Stomach (tissue), 9 donors: ENCODE data around the gene ARF1. TPM values are rescaled to one million over a fixed set of nuclear protein-coding genes. Genes with fewer than 3 reads are reported as not detected.

ENCODE experiments used
- DNase-seq, 2 donors: peaks; one replicate each; pipeline versions ENCODE4 v3.0.0 to v3.0.0-alpha.2; 2013 to 2019
- H3K27ac ChIP-seq, 5 donors: fragments of 200-600 bp in 4 of 5; sonication (generic) in 4 of 5; one replicate each; pipeline ENCODE4 v1.5.1; 2013 to 2019; ENCODE audit warnings: mild to moderate bottlenecking in 1 of 5, moderate library complexity in 1 of 5
- H3K27me3 ChIP-seq, 3 donors: fragments of 200-600 bp; sonication (generic); one replicate each; pipeline ENCODE4 v1.5.1; 2017 to 2019; ENCODE audit warnings: mixed run types in 1 of 3
- H3K36me3 ChIP-seq, 4 donors: fragments of 200-600 bp; sonication (generic); 1 replicate in 3 of 4; 2 replicates in 1 of 4; pipeline ENCODE4 v1.5.1; 2016 to 2019
- H3K4me1 ChIP-seq, 4 donors: fragments of 200-600 bp; sonication (generic); one replicate each; pipeline ENCODE4 v1.5.1; 2016 to 2019
- H3K4me3 ChIP-seq, 4 donors: fragments of 200-600 bp; sonication (generic) in 3 of 4; one replicate each; pipeline ENCODE4 v1.5.1; 2016 to 2019; ENCODE audit warnings: mild to moderate bottlenecking in 1 of 4
- H3K9me3 ChIP-seq, 4 donors: fragments of 200-600 bp; sonication (generic); one replicate each; pipeline ENCODE4 v1.5.1; 2016 to 2019
- CTCF ChIP-seq, 7 experiments: fragments of 450-650 bp in 4 of 7; fragments of 200-600 bp in 3 of 7; sonication (generic) in 3 of 7; IDR thresholded peaks; one replicate each; pipeline ENCODE4 v1.5.1; 2016 to 2019; ENCODE audit warnings: antibody characterized with exemption in 7 of 7, control low read depth in 2 of 7, mild to moderate bottlenecking in 1 of 7
- EP300 ChIP-seq: sonication (generic); formaldehyde crosslinking; IDR thresholded peaks from one replicate; pipeline ENCODE4 v1.6.1; 2017; ENCODE audit warnings: antibody characterized with exemption
- POLR2A ChIP-seq, 4 donors: fragments of 450-650 bp; IDR thresholded peaks; one replicate each; pipeline ENCODE4 v1.6.1; 2016; ENCODE audit warnings: antibody characterized with exemption in 4 of 4, control low read depth in 2 of 4, mild to moderate bottlenecking in 1 of 4, moderate library complexity in 1 of 4
- POLR2AphosphoS5 ChIP-seq, 3 donors: sonication (generic); formaldehyde crosslinking; IDR thresholded peaks; one replicate each; pipeline ENCODE4 v1.6.1; 2016; ENCODE audit warnings: antibody characterized with exemption in 3 of 3
- WGBS, 5 donors: extraction: QIAGEN DNeasy Blood & Tissue Kit in 3 of 5; methylation state at CpG; one replicate each; pipeline versions ENCODE4 v1.1.5 to v1.1.7; 2013 to 2018; 5-methylcytosine and 5-hydroxymethylcytosine counted together
- intact Hi-C: fragments of 100-400 bp; cut with DNase I; formaldehyde crosslinking; loops from one replicate; pipeline ENCODE4 v1.15.1; 2023; ENCODE audit warnings: low total_unique reads
- polyA plus RNA-seq, 3 donors: library from polyadenylated mRNA; stranded (reverse); fragments of 200-250 nt; gene quantifications; one replicate each; pipeline ENCODE4 v1.2.3, GENCODE V29; 2013
- total RNA-seq, 5 donors: library from RNA; depleted of rRNA; stranded (reverse); fragments of >200 nt; gene quantifications; one replicate each; pipeline versions ENCODE4 v1.1.0 to v1.2.3, GENCODE V29; 2014 to 2016
- donor health status: healthy with polysubstance abuse.
- donor health status: Bipolar disorder and iron deficiency.
- donor health status: healthy.

ARF1 gene
- total and polyA plus RNA-seq, 8 donors: 111 to 310 (median 200) TPM

GRCh38 chr1:228035844-228036243 lies 46.7 kb upstream of the ARF1 start:
- intact Hi-C loops: no loop called here
- WGBS, 5 donors: 63 to 90% (median 83%) methylated on average over 3 to 5 of the region's 5 CpGs
- Histone ChIP-seq H3K4me3 (no peak overlapping the region), H3K36me3 (no peaks in the 10 kb centered on the region), H3K4me1 (peaks cover 10 to 13% (median 11%) of the 10 kb centered on the region in 4 donors), H3K27ac (no peak overlapping the region), H3K9me3 (peaks cover 0 to 11% (median 5%) of the 10 kb centered on the region in 4 donors), H3K27me3 (peaks cover 0 to 70% (median 37%) of the 10 kb centered on the region in 3 donors)
- no peak for DNase-seq
- TF ChIP-seq EP300 (no peak), POLR2A (IDR thresholded peaks at IDR 0.05) (no peak), CTCF (IDR thresholded peaks at IDR 0.05) (no peak), POLR2AphosphoS5 (IDR thresholded peaks at IDR 0.05) (no peak)

- no peak overlapping the region for H3K4me3 ChIP-seq
- no peak overlapping the region for H3K27ac ChIP-seq
- WGBS, 5 donors: 80 to 92% (median 84%) methylated on average over 3 to 8 of the region's 8 CpGs
- peaks cover 10 to 13% (median 11%) of the 10 kb centered on the region in 4 donors for H3K4me1 ChIP-seq
- H3K27me3 ChIP-seq: peaks cover 0 to 64% (median 36%) of the 10 kb centered on the region in 3 donors
- no peak for DNase-seq
- TF ChIP-seq POLR2AphosphoS5 (IDR thresholded peaks at IDR 0.05): no peak
- TF ChIP-seq EP300: no peak
- TF ChIP-seq CTCF (IDR thresholded peaks at IDR 0.05): no peak
- TF ChIP-seq POLR2A (IDR thresholded peaks at IDR 0.05): no peak
- H3K36me3 ChIP-seq: no peaks in the 10 kb centered on the region
- peaks cover 0 to 11% (median 5%) of the 10 kb centered on the region in 4 donors for H3K9me3 ChIP-seq
- intact Hi-C loops: no loop called here
Observed at GRCh38 chr1:228036701-228037231, 45.7 kb upstream of the ARF1 start.

GRCh38 chr1:228037401-228038386 lies 44.8 kb upstream of the ARF1 start:
- intact Hi-C loops: no loop called here

GRCh38 chr1:228038387-228039005 lies 44.0 kb upstream of the ARF1 start:
- no peak overlapping the region for H3K27ac ChIP-seq
- TF ChIP-seq POLR2A (IDR thresholded peaks at IDR 0.05) (no peak), POLR2AphosphoS5 (IDR thresholded peaks at IDR 0.05) (no peak), EP300 (no peak), CTCF (IDR thresholded peaks at IDR 0.05) (no peak)
- intact Hi-C loops: no loop called here
- H3K27me3 ChIP-seq: peaks cover 0 to 63% (median 36%) of the 10 kb centered on the region in 3 donors
- H3K4me1 ChIP-seq: peaks cover 10 to 15% (median 13%) of the 10 kb centered on the region in 4 donors
- no peak overlapping the region for H3K4me3 ChIP-seq
- 79 to 100% (median 86%) methylated on average over 1 to 11 of the region's 11 CpGs for WGBS, 5 donors
- DNase-seq: peak in 1 of 2 donors; percentile 2
- H3K36me3 ChIP-seq: no peaks in the 10 kb centered on the region
- H3K9me3 ChIP-seq: peaks cover 0 to 1% (median under 1%) of the 10 kb centered on the region in 4 donors

More at GRCh38 chr1:228037401-228038386, 44.8 kb upstream of the ARF1 start:
- Histone ChIP-seq H3K9me3 (peaks cover 0 to 9% (median 2%) of the 10 kb centered on the region in 4 donors), H3K36me3 (no peaks in the 10 kb centered on the region), H3K4me3 (peak overlapping the region; percentile 27 to 36 (median 29)), H3K27me3 (peaks cover 0 to 63% (median 36%) of the 10 kb centered on the region in 3 donors), H3K27ac (no peak overlapping the region), H3K4me1 (peaks cover 10 to 13% (median 11%) of the 10 kb centered on the region in 4 donors)
- no peak for TF ChIP-seq POLR2AphosphoS5 (IDR thresholded peaks at IDR 0.05)
- WGBS, 5 donors: 8 to 12% (median 10%) methylated on average over 56 to 80 of the region's 80 CpGs
- peak; percentile 60 to 83 for DNase-seq
